Neural crest cell (in vitro differentiated cells): ENCODE data around the gene ERC1. TPM values are rescaled to one million over a fixed set of nuclear protein-coding genes. Genes with fewer than 3 reads are reported as not detected.

Experiments used
- DNase-seq: peaks from one replicate; pipeline ENCODE4 v3.0.0; 2021; ENCODE audit warnings: low read depth, mixed read lengths, low spot score
- H3K27ac Mint-ChIP-seq: one replicate; pipeline ENCODE4 v1.8.0; 2021; ENCODE audit warnings: mild to moderate bottlenecking, mixed read lengths; ENCODE audit not compliant: unreplicated experiment
- H3K27me3 Mint-ChIP-seq: 2 replicates; pipeline ENCODE4 v1.8.0; 2021; ENCODE audit warnings: low read depth, mild to moderate bottlenecking, mixed read lengths
- H3K36me3 Mint-ChIP-seq: 2 replicates; pipeline ENCODE4 v1.8.0; 2021; ENCODE audit warnings: low read depth, mild to moderate bottlenecking, mixed read lengths
- H3K4me1 Mint-ChIP-seq: 2 replicates; pipeline ENCODE4 v1.8.0; 2021; ENCODE audit warnings: mixed read lengths
- H3K4me3 Mint-ChIP-seq: one replicate; pipeline ENCODE4 v1.8.0; 2021; ENCODE audit warnings: mild to moderate bottlenecking, mixed read lengths
- H3K9me3 Mint-ChIP-seq: 2 replicates; pipeline ENCODE4 v1.8.0; 2021; ENCODE audit warnings: mixed read lengths
- CTCF ChIP-seq: fragments of 200-600 bp; sonication (generic); conservative IDR thresholded peaks from 2 replicates; pipeline ENCODE4 v1.5.0; 2021; ENCODE audit warnings: antibody characterized with exemption, mild to moderate bottlenecking
- total RNA-seq: library from RNA; stranded (reverse); gene quantifications from 2 replicates; pipeline ENCODE4 v1.2.1, GENCODE V29; 2021

ERC1 gene
- total RNA-seq, 1 donor from 2014 or later, result 38.9 TPM

- Mint-ChIP-seq H3K4me3 (no peak overlapping the region), H3K36me3 (peaks cover 3% of the 10 kb centered on the region), H3K27ac (no peak overlapping the region), H3K9me3 (no peaks in the 10 kb centered on the region), H3K4me1 (peaks cover 37% of the 10 kb centered on the region), H3K27me3 (no peaks in the 10 kb centered on the region)
- DNase-seq, result no peak
- no peak for TF ChIP-seq CTCF
These were observed 476.7 kb downstream of the ERC1 start for GRCh38 chr12:1467710-1468109.

GRCh38 chr12:1469070-1469469 lies 478.0 kb downstream of the ERC1 start:
- H3K9me3 Mint-ChIP-seq, result no peaks in the 10 kb centered on the region
- H3K27ac Mint-ChIP-seq, result no peak overlapping the region
- H3K36me3 Mint-ChIP-seq, result no peaks in the 10 kb centered on the region
- no peak for TF ChIP-seq CTCF
- no peak for DNase-seq
- no peaks in the 10 kb centered on the region for H3K27me3 Mint-ChIP-seq
- peaks cover 24% of the 10 kb centered on the region for H3K4me1 Mint-ChIP-seq
- no peak overlapping the region for H3K4me3 Mint-ChIP-seq

GRCh38 chr12:1470051-1470450 lies 479.0 kb downstream of the ERC1 start:
- H3K4me3 Mint-ChIP-seq, result no peak overlapping the region
- H3K27me3 Mint-ChIP-seq, result no peaks in the 10 kb centered on the region
- no peak for TF ChIP-seq CTCF
- H3K9me3 Mint-ChIP-seq, result no peaks in the 10 kb centered on the region
- DNase-seq, result no peak
- H3K36me3 Mint-ChIP-seq, result no peaks in the 10 kb centered on the region
- H3K27ac Mint-ChIP-seq, result no peak overlapping the region
- peaks cover 17% of the 10 kb centered on the region for H3K4me1 Mint-ChIP-seq

GRCh38 chr12:1471224-1471623 lies 480.2 kb downstream of the ERC1 start:
- Mint-ChIP-seq H3K36me3 (no peaks in the 10 kb centered on the region), H3K9me3 (no peaks in the 10 kb centered on the region), H3K4me3 (no peak overlapping the region), H3K27me3 (no peaks in the 10 kb centered on the region), H3K4me1 (peaks cover 12% of the 10 kb centered on the region), H3K27ac (no peak overlapping the region)
- TF ChIP-seq CTCF, result no peak
- DNase-seq, result no peak

GRCh38 chr12:1473418-1473817 lies 482.4 kb downstream of the ERC1 start:
- Mint-ChIP-seq H3K27ac (no peak overlapping the region), H3K36me3 (no peaks in the 10 kb centered on the region), H3K4me1 (peaks cover 5% of the 10 kb centered on the region), H3K4me3 (no peak overlapping the region), H3K9me3 (no peaks in the 10 kb centered on the region), H3K27me3 (no peaks in the 10 kb centered on the region)
- DNase-seq, result no peak
- no peak for TF ChIP-seq CTCF
